Measurements from ENCODE around the gene KCTD5. TPM values are rescaled to one million over a fixed set of nuclear protein-coding genes. Genes with fewer than 3 reads are reported as not detected.

The KCTD5 gene
- total RNA-seq, 1 experiment from 2014 or later = 42.1 TPM

DNA sequence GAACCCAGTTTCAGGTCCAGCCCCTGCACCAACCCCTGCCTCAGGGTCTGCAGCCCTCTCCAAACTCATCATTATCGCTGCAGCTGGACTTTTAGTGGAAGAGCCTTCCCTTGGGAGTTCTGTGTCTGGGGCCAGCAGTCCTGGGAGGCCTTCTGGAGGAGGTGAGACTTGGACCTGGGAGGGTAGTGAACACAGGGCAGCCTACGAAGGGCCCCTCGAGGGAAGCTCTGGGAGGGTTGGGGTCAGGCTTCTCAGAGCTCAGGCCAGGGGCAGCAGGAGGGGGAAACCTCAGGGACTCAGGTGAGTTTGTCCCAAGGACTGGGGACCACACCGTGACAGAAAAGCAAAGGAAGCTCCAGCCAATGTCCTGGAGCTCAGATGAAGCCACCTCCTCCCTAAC, 58.8 kb downstream of the KCTD5 start:
- ChIA-PET RAD21 (ENCODE audit: low non-redundant PET in 1 of 2, low total read pairs in 2 of 2, uncharacterized antibody in 2 of 2, unreplicated experiment in 2 of 2) (no interaction called here), CTCF (no interaction called here), POLR2A (interaction anchor here (1.3 kb wide), 1 partner anchor 10 kb away, joined by 4 read pairs; no protein-coding TSS in a partner anchor)
- Histone ChIP-seq H3K4me3 (replicated peaks in 1 of 2; ENCODE audit: low read depth in 1 of 2, low read length in 2 of 2) (no peak overlapping the region), H3K9ac (ENCODE audit: low read length) (no peak overlapping the region), H3K4me2 (ENCODE audit: low read length) (no peak overlapping the region), H4K20me1 (ENCODE audit: insufficient read depth) (no peaks in the 10 kb centered on the region), H2AFZ (ENCODE audit: low read depth, low read length, poor library complexity, severe bottlenecking) (no peak overlapping the region), H3K27ac (ENCODE audit: low read depth, low read length) (no peak overlapping the region), H3K27me3 (ENCODE audit: insufficient read depth, low read length) (no peaks in the 10 kb centered on the region), H3K36me3 (ENCODE audit: control insufficient read depth in 1 of 2, insufficient read depth in 2 of 2, low read length in 2 of 2) (no peaks in the 10 kb centered on the region), H3K4me1 (ENCODE audit: control insufficient read depth in 1 of 2, insufficient read depth in 2 of 2, low read length in 2 of 2) (peaks cover 0 to 8% of the 10 kb centered on the region in 2 experiments; a peak in 2 of 4 replicates), H3K9me3 (ENCODE audit: control insufficient read depth in 1 of 2, insufficient read depth in 1 of 2, low read depth in 1 of 2, low read length in 2 of 2) (no peaks in the 10 kb centered on the region), H3K79me2 (ENCODE audit: insufficient read depth, low read length) (no peaks in the 10 kb centered on the region), H3K9me2 (ENCODE audit: insufficient read depth) (no peaks in the 10 kb centered on the region)
- ATAC-seq (no peak), DNase-seq (ENCODE audit: low read depth, low spot score) (no peak)
- TF ChIP-seq POLR2A (IDR thresholded peaks at IDR 0.05; ENCODE audit: borderline replicate concordance, extremely low read depth, insufficient read depth, insufficient read length) = no peak
- no peak for TF ChIP-seq SIN3A (IDR thresholded peaks at IDR 0.05; ENCODE audit: low read depth)
- TF ChIP-seq MAX (IDR thresholded peaks at IDR 0.05) = no peak
- no peak for TF ChIP-seq POLR2AphosphoS5 (IDR thresholded peaks at IDR 0.05; ENCODE audit: low read depth, low read length)
- no peak for TF ChIP-seq CTCF (IDR thresholded peaks at IDR 0.05 in 2 of 3, conservative IDR thresholded peaks at IDR 0.05 in 1 of 3; ENCODE audit: borderline replicate concordance in 1 of 3, insufficient read depth in 1 of 3, low read depth in 2 of 3, low read length in 2 of 3)
- TF ChIP-seq EGR1 (IDR thresholded peaks at IDR 0.05; ENCODE audit: low read depth) = no peak
- no peak for TF ChIP-seq CEBPB (IDR thresholded peaks at IDR 0.05; ENCODE audit: low read depth)
- no peak for TF ChIP-seq EZH2 (IDR thresholded peaks at IDR 0.05)
- TF ChIP-seq EZH2phosphoT487 (IDR thresholded peaks at IDR 0.05; ENCODE audit: borderline replicate concordance) = no peak
- TF ChIP-seq ZNF274 (IDR thresholded peaks at IDR 0.05; ENCODE audit: low read depth, low read length) = no peak
- no peak for TF ChIP-seq YY1 (IDR thresholded peaks at IDR 0.05; ENCODE audit: extremely low read depth, insufficient replicate concordance, low read depth, low read length)
- no peak for TF ChIP-seq CBX3 (IDR thresholded peaks at IDR 0.05; ENCODE audit: low read depth)
- no peak for TF ChIP-seq TCF7L2 (IDR thresholded peaks at IDR 0.05; ENCODE audit: borderline replicate concordance, extremely low read depth, insufficient read depth, insufficient read length)
- no peak for TF ChIP-seq RAD21 (IDR thresholded peaks at IDR 0.05; ENCODE audit: low read depth)
- TF ChIP-seq ZFX (IDR thresholded peaks at IDR 0.05) = no peak
- no TSS peak for BruUV-seq (replicated peaks)
- intact Hi-C loops (cut with micrococcal nuclease) = no loop called here
